Sigmoid colon (tissue), 4 donors: Measurements from ENCODE around the gene TAGAP.

Source experiments
- EP300 ChIP-seq, 4 donors: sonication (generic); formaldehyde crosslinking; IDR thresholded peaks; one replicate each; pipeline ENCODE4 v1.6.1; 2017; ENCODE audit warnings: antibody characterized with exemption in 4 of 4
- POLR2A ChIP-seq, 2 donors: fragments of 450-650 bp; IDR thresholded peaks; one replicate each; pipeline ENCODE4 v1.6.1; 2016; ENCODE audit warnings: antibody characterized with exemption in 2 of 2, mild to moderate bottlenecking in 2 of 2, moderate library complexity in 2 of 2
- POLR2AphosphoS5 ChIP-seq, 4 donors: sonication (generic); formaldehyde crosslinking; IDR thresholded peaks; one replicate each; pipeline ENCODE4 v1.6.1; 2017; ENCODE audit warnings: antibody characterized with exemption in 4 of 4
- TF ChIP-seq, protein P1 (sequence below), 4 experiments: fragments of 450-650 bp in 3 of 4; fragments of 200-600 bp in 1 of 4; IDR thresholded peaks; one replicate each; pipeline ENCODE4 v1.5.1; 2016 to 2019; ENCODE audit warnings: antibody characterized with exemption in 4 of 4, mild to moderate bottlenecking in 3 of 4, moderate library complexity in 2 of 4

- TF ChIP-seq, protein P1, sequence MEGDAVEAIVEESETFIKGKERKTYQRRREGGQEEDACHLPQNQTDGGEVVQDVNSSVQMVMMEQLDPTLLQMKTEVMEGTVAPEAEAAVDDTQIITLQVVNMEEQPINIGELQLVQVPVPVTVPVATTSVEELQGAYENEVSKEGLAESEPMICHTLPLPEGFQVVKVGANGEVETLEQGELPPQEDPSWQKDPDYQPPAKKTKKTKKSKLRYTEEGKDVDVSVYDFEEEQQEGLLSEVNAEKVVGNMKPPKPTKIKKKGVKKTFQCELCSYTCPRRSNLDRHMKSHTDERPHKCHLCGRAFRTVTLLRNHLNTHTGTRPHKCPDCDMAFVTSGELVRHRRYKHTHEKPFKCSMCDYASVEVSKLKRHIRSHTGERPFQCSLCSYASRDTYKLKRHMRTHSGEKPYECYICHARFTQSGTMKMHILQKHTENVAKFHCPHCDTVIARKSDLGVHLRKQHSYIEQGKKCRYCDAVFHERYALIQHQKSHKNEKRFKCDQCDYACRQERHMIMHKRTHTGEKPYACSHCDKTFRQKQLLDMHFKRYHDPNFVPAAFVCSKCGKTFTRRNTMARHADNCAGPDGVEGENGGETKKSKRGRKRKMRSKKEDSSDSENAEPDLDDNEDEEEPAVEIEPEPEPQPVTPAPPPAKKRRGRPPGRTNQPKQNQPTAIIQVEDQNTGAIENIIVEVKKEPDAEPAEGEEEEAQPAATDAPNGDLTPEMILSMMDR (IDR thresholded peaks at IDR 0.05) = no peak
- TF ChIP-seq EP300 (IDR thresholded peaks at IDR 0.05) = no peak
- TF ChIP-seq POLR2A (IDR thresholded peaks at IDR 0.05) = no peak
- TF ChIP-seq POLR2AphosphoS5 (IDR thresholded peaks at IDR 0.05) = no peak
Measured at GRCh38 chr6:159090530-159091480, 46.0 kb upstream of the TAGAP start.
